ENCODE data around the gene TARM1.

The TARM1 gene

DNA sequence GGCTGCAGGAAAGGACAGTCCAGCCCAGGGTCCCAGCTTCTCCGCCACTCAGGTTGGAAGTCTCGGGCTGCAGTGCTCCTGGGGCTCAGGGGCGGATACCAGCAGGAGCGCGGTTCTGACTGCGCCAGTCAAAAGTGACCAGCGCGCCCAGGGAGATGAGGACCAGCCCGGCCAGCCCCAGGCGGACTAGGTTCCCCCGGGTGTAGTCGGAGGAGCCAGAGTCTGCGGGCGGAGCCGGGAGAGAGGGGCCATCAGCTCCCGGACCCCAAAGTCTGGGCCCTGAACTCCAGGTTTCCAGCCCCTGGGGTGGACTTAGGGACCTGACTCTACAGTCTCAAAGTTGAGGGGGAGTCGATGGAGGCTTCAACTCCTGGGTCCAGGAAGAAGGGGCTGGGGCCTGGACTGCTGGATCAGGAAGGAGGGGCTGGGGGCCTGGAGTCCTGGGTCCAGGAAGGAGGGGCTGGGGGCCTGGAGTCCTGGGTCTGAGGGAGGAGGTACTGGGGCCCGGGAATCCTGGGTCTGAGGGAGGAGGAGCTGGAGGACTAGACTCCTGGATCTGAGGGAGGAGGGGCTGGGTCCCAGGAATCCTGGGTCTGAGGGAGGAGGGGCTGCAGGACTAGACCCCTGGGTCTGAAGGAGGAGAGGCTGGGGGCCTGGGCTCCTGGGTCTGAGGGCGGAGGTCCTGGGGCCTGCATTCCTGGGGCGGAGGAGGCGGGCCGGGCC is 14.1 kb upstream of the TARM1 start:
- ATAC-seq, result no peak
- TF ChIP-seq, protein P1, sequence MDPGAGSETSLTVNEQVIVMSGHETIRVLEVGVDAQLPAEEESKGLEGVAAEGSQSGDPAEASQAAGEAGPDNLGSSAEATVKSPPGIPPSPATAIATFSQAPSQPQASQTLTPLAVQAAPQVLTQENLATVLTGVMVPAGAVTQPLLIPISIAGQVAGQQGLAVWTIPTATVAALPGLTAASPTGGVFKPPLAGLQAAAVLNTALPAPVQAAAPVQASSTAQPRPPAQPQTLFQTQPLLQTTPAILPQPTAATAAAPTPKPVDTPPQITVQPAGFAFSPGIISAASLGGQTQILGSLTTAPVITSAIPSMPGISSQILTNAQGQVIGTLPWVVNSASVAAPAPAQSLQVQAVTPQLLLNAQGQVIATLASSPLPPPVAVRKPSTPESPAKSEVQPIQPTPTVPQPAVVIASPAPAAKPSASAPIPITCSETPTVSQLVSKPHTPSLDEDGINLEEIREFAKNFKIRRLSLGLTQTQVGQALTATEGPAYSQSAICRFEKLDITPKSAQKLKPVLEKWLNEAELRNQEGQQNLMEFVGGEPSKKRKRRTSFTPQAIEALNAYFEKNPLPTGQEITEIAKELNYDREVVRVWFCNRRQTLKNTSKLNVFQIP (CRISPR knock-in tag; IDR thresholded peaks at IDR 0.05; ENCODE audit: borderline replicate concordance, low read depth), result no peak
- no peak for TF ChIP-seq ZC3H10 (CRISPR knock-in tag; IDR thresholded peaks at IDR 0.05)
- TF ChIP-seq CSDC2 (CRISPR knock-in tag; IDR thresholded peaks at IDR 0.05), result no peak
- no peak for TF ChIP-seq OSR1 (CRISPR knock-in tag; IDR thresholded peaks at IDR 0.05)
- TF ChIP-seq GLIS3 (CRISPR knock-in tag; IDR thresholded peaks at IDR 0.05), result no peak
- TF ChIP-seq ZNF8 (CRISPR knock-in tag; IDR thresholded peaks at IDR 0.05), result no peak
- no peak for TF ChIP-seq TSHZ2 (CRISPR knock-in tag; IDR thresholded peaks at IDR 0.05)

DNA sequence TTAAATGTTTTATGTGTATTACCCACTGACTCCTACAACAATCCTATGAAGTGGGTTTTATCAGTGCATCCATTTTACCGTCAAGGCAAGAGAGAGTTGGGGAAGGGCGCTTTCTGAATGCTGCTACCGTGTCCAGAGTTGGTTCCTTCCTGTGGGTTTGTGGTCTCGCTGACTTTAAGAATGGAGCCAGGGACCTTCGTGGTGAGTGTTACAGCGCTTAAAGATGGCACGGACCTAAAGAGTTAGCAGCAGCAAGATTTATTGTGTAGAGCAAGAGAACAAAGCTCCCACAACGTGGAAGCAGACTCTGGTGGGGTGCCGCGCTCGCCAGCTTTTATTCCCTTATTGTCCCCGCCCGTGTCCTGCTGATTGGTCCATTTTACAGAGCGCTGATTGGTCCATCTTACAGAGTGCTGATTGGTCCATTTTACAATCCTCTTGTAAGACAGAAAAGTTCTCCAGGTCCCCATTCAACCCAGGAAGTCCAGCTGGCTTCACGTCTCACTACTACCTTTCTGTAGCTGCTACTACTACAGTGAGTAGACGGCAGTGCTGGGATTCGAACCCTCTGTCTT is 13.3 kb upstream of the TARM1 start:
- ATAC-seq, result no peak
- no peak for TF ChIP-seq ZNF565 (CRISPR knock-in tag; conservative IDR thresholded peaks at IDR 0.05; ENCODE audit: low read depth)
- no peak for TF ChIP-seq ARNTL (CRISPR knock-in tag; IDR thresholded peaks at IDR 0.05; ENCODE audit: borderline replicate concordance, low read depth)
- TF ChIP-seq, protein P2, sequence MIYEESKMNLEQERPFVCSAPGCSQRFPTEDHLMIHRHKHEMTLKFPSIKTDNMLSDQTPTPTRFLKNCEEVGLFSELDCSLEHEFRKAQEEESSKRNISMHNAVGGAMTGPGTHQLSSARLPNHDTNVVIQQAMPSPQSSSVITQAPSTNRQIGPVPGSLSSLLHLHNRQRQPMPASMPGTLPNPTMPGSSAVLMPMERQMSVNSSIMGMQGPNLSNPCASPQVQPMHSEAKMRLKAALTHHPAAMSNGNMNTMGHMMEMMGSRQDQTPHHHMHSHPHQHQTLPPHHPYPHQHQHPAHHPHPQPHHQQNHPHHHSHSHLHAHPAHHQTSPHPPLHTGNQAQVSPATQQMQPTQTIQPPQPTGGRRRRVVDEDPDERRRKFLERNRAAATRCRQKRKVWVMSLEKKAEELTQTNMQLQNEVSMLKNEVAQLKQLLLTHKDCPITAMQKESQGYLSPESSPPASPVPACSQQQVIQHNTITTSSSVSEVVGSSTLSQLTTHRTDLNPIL (CRISPR knock-in tag; IDR thresholded peaks at IDR 0.05; ENCODE audit: low read depth), result no peak
- no peak for TF ChIP-seq ZC3H10 (CRISPR knock-in tag; IDR thresholded peaks at IDR 0.05)
- no peak for TF ChIP-seq CSDC2 (CRISPR knock-in tag; IDR thresholded peaks at IDR 0.05)
- TF ChIP-seq ESRRG (CRISPR knock-in tag; IDR thresholded peaks at IDR 0.05), result no peak
- no peak for TF ChIP-seq TSHZ2 (CRISPR knock-in tag; IDR thresholded peaks at IDR 0.05)
- no peak for TF ChIP-seq PPARA (CRISPR knock-in tag; IDR thresholded peaks at IDR 0.05; ENCODE audit: borderline replicate concordance)
- TF ChIP-seq ISL1 (CRISPR knock-in tag; IDR thresholded peaks at IDR 0.05), result no peak
- no peak for TF ChIP-seq RARB (CRISPR knock-in tag; IDR thresholded peaks at IDR 0.05)

- no peak for TF ChIP-seq ZFP3 (CRISPR knock-in tag; IDR thresholded peaks at IDR 0.05)
- no peak for TF ChIP-seq CSRNP3 (CRISPR knock-in tag; IDR thresholded peaks at IDR 0.05)
- TF ChIP-seq CSDC2 (CRISPR knock-in tag; IDR thresholded peaks at IDR 0.05), result no peak
- TF ChIP-seq TCF4 (CRISPR knock-in tag; IDR thresholded peaks at IDR 0.05; ENCODE audit: borderline replicate concordance), result no peak
- TF ChIP-seq BACH2 (CRISPR knock-in tag; IDR thresholded peaks at IDR 0.05; ENCODE audit: borderline replicate concordance), result no peak
- no peak for TF ChIP-seq TSHZ2 (CRISPR knock-in tag; IDR thresholded peaks at IDR 0.05)
- TF ChIP-seq ZNF8 (CRISPR knock-in tag; IDR thresholded peaks at IDR 0.05), result no peak
- TF ChIP-seq OSR1 (CRISPR knock-in tag; IDR thresholded peaks at IDR 0.05), result no peak
- TF ChIP-seq TOX (CRISPR knock-in tag; IDR thresholded peaks at IDR 0.05; ENCODE audit: borderline replicate concordance), result no peak
- no peak for TF ChIP-seq ARNTL (CRISPR knock-in tag; IDR thresholded peaks at IDR 0.05; ENCODE audit: borderline replicate concordance, low read depth)
- no peak for TF ChIP-seq ZNF565 (CRISPR knock-in tag; conservative IDR thresholded peaks at IDR 0.05; ENCODE audit: low read depth)
- no peak for TF ChIP-seq PPARA (CRISPR knock-in tag; IDR thresholded peaks at IDR 0.05; ENCODE audit: borderline replicate concordance)
- no peak for ATAC-seq
Observed at GRCh38 chr19:54084410-54084809, 3.2 kb upstream of the TARM1 start.
